Neural cell (in vitro differentiated cells): Measurements from ENCODE around the gene GLYATL3.
"Not testable (repeated sequence)": the region's sequence is repeated elsewhere in the genome, so short reads cannot be mapped to it uniquely, and the experiment has no call there.

Experiments
- CTCF ChIP-seq: fragments of 450-650 bp; IDR thresholded peaks from 2 replicates; pipeline ENCODE4 v1.5.1; 2014; ENCODE audit warnings: antibody characterized with exemption, mild to moderate bottlenecking, moderate library complexity; ENCODE audit not compliant: poor library complexity, severe bottlenecking
- MXI1 ChIP-seq: fragments of 450-650 bp; conservative IDR thresholded peaks from 2 replicates; pipeline ENCODE4 v1.6.1; 2014; ENCODE audit warnings: antibody characterized with exemption, mild to moderate bottlenecking; ENCODE audit not compliant: poor library complexity, severe bottlenecking
- REST ChIP-seq: IDR thresholded peaks from 2 replicates; pipeline ENCODE4 v1.6.1; 2012; ENCODE audit warnings: borderline replicate concordance

GRCh38 chr6:49481846-49482245 lies 17.9 kb upstream of the GLYATL3 start:
- not testable (repeated sequence) for TF ChIP-seq MXI1, REST, CTCF
